ENCODE data around the gene ATP5PO.
"Not testable (repeated sequence)": the region's sequence is repeated elsewhere in the genome, so short reads cannot be mapped to it uniquely, and the experiment has no call there.

DNA sequence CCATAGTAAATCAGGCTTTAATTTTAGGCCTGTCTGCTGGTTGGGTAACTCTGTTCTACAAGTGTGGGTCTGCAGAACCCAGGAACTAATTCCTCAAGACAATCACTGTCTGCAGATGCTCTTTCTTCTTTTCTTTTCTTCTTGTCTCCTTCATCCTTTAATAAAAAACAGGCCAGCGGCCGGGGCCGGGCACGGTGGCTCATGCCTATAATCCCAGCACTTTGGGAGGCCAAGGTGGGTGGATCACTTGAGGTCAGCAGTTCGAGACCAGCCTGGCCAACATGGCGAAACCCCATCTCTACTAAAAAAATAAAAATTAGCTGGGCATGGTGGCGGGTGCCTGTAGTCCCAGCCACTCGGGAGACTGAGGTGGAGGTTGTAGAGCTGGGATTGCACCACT, 52.4 kb downstream of the ATP5PO start:
- TF ChIP-seq, protein P1, sequence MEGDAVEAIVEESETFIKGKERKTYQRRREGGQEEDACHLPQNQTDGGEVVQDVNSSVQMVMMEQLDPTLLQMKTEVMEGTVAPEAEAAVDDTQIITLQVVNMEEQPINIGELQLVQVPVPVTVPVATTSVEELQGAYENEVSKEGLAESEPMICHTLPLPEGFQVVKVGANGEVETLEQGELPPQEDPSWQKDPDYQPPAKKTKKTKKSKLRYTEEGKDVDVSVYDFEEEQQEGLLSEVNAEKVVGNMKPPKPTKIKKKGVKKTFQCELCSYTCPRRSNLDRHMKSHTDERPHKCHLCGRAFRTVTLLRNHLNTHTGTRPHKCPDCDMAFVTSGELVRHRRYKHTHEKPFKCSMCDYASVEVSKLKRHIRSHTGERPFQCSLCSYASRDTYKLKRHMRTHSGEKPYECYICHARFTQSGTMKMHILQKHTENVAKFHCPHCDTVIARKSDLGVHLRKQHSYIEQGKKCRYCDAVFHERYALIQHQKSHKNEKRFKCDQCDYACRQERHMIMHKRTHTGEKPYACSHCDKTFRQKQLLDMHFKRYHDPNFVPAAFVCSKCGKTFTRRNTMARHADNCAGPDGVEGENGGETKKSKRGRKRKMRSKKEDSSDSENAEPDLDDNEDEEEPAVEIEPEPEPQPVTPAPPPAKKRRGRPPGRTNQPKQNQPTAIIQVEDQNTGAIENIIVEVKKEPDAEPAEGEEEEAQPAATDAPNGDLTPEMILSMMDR (IDR thresholded peaks at IDR 0.05), result not testable (repeated sequence)
- TF ChIP-seq, protein P2, sequence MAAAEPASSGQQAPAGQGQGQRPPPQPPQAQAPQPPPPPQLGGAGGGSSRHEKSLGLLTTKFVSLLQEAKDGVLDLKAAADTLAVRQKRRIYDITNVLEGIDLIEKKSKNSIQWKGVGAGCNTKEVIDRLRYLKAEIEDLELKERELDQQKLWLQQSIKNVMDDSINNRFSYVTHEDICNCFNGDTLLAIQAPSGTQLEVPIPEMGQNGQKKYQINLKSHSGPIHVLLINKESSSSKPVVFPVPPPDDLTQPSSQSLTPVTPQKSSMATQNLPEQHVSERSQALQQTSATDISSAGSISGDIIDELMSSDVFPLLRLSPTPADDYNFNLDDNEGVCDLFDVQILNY (CRISPR knock-in tag; IDR thresholded peaks at IDR 0.05), result not testable (repeated sequence)
- not testable (repeated sequence) for TF ChIP-seq TP53 (CRISPR knock-in tag; IDR thresholded peaks at IDR 0.05); ATF1 (CRISPR knock-in tag; IDR thresholded peaks at IDR 0.05); ELF4 (CRISPR knock-in tag; IDR thresholded peaks at IDR 0.05; ENCODE audit: low read depth)
- TF ChIP-seq, protein P3, sequence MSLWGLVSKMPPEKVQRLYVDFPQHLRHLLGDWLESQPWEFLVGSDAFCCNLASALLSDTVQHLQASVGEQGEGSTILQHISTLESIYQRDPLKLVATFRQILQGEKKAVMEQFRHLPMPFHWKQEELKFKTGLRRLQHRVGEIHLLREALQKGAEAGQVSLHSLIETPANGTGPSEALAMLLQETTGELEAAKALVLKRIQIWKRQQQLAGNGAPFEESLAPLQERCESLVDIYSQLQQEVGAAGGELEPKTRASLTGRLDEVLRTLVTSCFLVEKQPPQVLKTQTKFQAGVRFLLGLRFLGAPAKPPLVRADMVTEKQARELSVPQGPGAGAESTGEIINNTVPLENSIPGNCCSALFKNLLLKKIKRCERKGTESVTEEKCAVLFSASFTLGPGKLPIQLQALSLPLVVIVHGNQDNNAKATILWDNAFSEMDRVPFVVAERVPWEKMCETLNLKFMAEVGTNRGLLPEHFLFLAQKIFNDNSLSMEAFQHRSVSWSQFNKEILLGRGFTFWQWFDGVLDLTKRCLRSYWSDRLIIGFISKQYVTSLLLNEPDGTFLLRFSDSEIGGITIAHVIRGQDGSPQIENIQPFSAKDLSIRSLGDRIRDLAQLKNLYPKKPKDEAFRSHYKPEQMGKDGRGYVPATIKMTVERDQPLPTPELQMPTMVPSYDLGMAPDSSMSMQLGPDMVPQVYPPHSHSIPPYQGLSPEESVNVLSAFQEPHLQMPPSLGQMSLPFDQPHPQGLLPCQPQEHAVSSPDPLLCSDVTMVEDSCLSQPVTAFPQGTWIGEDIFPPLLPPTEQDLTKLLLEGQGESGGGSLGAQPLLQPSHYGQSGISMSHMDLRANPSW (CRISPR knock-in tag; conservative IDR thresholded peaks at IDR 0.05; ENCODE audit: low read depth), result not testable (repeated sequence)

All from WTC11 (cell line).